ENCODE data around the gene GINM1. TPM values are rescaled to one million over a fixed set of nuclear protein-coding genes. Genes with fewer than 3 reads are reported as not detected.

The GINM1 gene
- total RNA-seq, 1 experiment from 2014 or later: 31.7 TPM

- no peak for TF ChIP-seq TCF7L2 (IDR thresholded peaks at IDR 0.05; ENCODE audit: low read depth, low read length)
- TF ChIP-seq CTCF (IDR thresholded peaks at IDR 0.05): peak; percentile 69
- H3K4me1 ChIP-seq (ENCODE audit: control insufficient read depth, insufficient read depth, low read length): no peaks in the 10 kb centered on the region
- no peak overlapping the region for H3K27ac ChIP-seq (ENCODE audit: low read length)
- POLR2A ChIA-PET: interaction anchor here (0.6 kb wide), 2 partner anchors 93 to 163 kb away, joined by 3 read pairs; no protein-coding TSS in a partner anchor
- intact Hi-C loops (cut with micrococcal nuclease; ENCODE audit: unreplicated experiment): loop anchor here (10.0 kb wide), 1 partner anchor 84 kb away; the partner anchor contains the start of gene KATNA1
- CTCF ChIA-PET: interaction anchor here (1.6 kb wide), 1 partner anchor 8 kb away, joined by 5 read pairs; no protein-coding TSS in a partner anchor
- no peaks in the 10 kb centered on the region for H3K36me3 ChIP-seq (ENCODE audit: control insufficient read depth, insufficient read depth, low read length)
- BruUV-seq (replicated peaks): no TSS peak
- no peak overlapping the region for H3K4me3 ChIP-seq (ENCODE audit: low read depth in 2 of 2, low read length in 2 of 2)
- H3K9me3 ChIP-seq (ENCODE audit: control insufficient read depth, insufficient read depth, low read depth, low read length): no peaks in the 10 kb centered on the region
- peaks cover 5% of the 10 kb centered on the region; the same call in 1 of the 2 replicates for H3K27me3 ChIP-seq (ENCODE audit: control insufficient read depth, insufficient read depth, low read length)
- in situ Hi-C loops (cut with HindIII; ENCODE audit: low pct_unique_long_range_greater_than_20kb, low sequenced_read_pairs): no loop called here
- DNase-seq (ENCODE audit: low read depth, low spot score): no peak
- peak; percentile 89 for ATAC-seq
Observed at GRCh38 chr6:149560736-149561135, 5.4 kb upstream of the GINM1 start.

DNA sequence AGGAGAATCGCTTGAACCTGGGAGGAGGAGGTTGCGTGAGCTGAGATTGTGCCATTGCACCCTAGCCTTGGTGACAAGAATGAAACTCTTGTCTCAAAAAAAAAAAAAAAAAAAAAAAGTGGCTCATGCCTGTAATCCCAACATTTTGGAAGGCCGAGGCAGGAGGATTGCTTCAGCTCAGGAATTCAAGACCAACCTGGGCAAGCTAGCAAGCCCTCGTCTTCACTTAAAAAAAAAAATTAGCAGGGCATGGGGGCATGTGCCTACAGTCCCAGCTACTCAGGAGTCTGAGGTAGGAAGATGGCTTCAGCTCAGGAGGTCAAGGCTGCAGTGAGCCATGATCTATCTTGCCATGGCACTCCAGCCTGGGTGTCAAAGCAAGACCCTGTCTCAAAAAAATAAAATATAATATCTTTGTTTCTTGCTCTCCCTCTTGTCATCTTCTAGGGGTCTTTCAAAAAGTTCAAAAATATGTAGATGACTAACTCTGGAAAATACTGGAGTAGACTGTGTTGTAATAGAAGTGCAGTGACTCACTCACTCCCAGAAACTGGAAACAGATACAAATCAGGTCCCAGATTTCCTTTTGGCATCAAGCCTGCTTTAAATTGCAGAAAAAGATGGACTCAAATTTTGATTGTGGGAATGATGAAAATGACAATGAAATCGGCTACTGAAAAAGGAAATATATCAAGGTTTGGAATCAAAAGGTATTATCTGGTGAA is 2.8 kb upstream of the GINM1 start:
- ChIA-PET POLR2A (interaction anchor here (0.7 kb wide), 1 partner anchor 18 kb away, joined by 8 read pairs; no protein-coding TSS in a partner anchor), CTCF (no interaction called here)
- in situ Hi-C loops (cut with HindIII; ENCODE audit: low pct_unique_long_range_greater_than_20kb, low sequenced_read_pairs) (no loop called here), intact Hi-C loops (cut with micrococcal nuclease; ENCODE audit: unreplicated experiment) (loop anchor here (10.0 kb wide), 1 partner anchor 81 kb away; the partner anchor contains the start of gene KATNA1)
- H3K27ac ChIP-seq (ENCODE audit: low read length): no peak overlapping the region
- H3K9me3 ChIP-seq (ENCODE audit: control insufficient read depth, insufficient read depth, low read depth, low read length): no peaks in the 10 kb centered on the region
- H3K4me1 ChIP-seq (ENCODE audit: control insufficient read depth, insufficient read depth, low read length): 0 out of 2 replicates have a peak, but pooled peaks cover 4% of the 10 kb centered on the region
- TF ChIP-seq SIN3A (IDR thresholded peaks at IDR 0.05; ENCODE audit: borderline replicate concordance, insufficient read depth, low read depth, low read length): no peak
- no peak for TF ChIP-seq CTCF (IDR thresholded peaks at IDR 0.05)
- TF ChIP-seq TCF7L2 (IDR thresholded peaks at IDR 0.05; ENCODE audit: low read depth, low read length): no peak
- no peak for TF ChIP-seq POLR2AphosphoS5 (IDR thresholded peaks at IDR 0.05; ENCODE audit: low read depth, low read length)
- TF ChIP-seq, protein P1, sequence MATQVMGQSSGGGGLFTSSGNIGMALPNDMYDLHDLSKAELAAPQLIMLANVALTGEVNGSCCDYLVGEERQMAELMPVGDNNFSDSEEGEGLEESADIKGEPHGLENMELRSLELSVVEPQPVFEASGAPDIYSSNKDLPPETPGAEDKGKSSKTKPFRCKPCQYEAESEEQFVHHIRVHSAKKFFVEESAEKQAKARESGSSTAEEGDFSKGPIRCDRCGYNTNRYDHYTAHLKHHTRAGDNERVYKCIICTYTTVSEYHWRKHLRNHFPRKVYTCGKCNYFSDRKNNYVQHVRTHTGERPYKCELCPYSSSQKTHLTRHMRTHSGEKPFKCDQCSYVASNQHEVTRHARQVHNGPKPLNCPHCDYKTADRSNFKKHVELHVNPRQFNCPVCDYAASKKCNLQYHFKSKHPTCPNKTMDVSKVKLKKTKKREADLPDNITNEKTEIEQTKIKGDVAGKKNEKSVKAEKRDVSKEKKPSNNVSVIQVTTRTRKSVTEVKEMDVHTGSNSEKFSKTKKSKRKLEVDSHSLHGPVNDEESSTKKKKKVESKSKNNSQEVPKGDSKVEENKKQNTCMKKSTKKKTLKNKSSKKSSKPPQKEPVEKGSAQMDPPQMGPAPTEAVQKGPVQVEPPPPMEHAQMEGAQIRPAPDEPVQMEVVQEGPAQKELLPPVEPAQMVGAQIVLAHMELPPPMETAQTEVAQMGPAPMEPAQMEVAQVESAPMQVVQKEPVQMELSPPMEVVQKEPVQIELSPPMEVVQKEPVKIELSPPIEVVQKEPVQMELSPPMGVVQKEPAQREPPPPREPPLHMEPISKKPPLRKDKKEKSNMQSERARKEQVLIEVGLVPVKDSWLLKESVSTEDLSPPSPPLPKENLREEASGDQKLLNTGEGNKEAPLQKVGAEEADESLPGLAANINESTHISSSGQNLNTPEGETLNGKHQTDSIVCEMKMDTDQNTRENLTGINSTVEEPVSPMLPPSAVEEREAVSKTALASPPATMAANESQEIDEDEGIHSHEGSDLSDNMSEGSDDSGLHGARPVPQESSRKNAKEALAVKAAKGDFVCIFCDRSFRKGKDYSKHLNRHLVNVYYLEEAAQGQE (IDR thresholded peaks at IDR 0.05; ENCODE audit: insufficient read depth in 1 of 2, low read depth in 2 of 2, low read length in 1 of 2): no peak
- no TSS peak for BruUV-seq (replicated peaks)
- H3K27me3 ChIP-seq (ENCODE audit: control insufficient read depth, insufficient read depth, low read length): peaks cover 5% of the 10 kb centered on the region; the same call in 1 of the 2 replicates
- no peak overlapping the region for H3K4me3 ChIP-seq (ENCODE audit: low read depth in 2 of 2, low read length in 2 of 2)
- ATAC-seq (no peak), DNase-seq (ENCODE audit: low read depth, low spot score) (no peak)
- H3K36me3 ChIP-seq (ENCODE audit: control insufficient read depth, insufficient read depth, low read length): no peaks in the 10 kb centered on the region
